ENCODE data around the gene BCAM.
"Not testable (repeated sequence)": the region's sequence is repeated elsewhere in the genome, so short reads cannot be mapped to it uniquely, and the experiment has no call there.

Gene BCAM

GRCh38 chr19:44851427-44851826 lies 42.5 kb downstream of the BCAM start:
- no peak for DNase-seq

GRCh38 chr19:44855606-44856005 lies 46.7 kb downstream of the BCAM start:
- DNase-seq: no peak

- DNase-seq: no peak
Observed at GRCh38 chr19:44856421-44857083, 47.6 kb downstream of the BCAM start.

- no peak for DNase-seq
Observed at GRCh38 chr19:44857837-44858236, 48.9 kb downstream of the BCAM start.

- not testable (repeated sequence) for DNase-seq
Observed at GRCh38 chr19:44861576-44861975, 52.7 kb downstream of the BCAM start.

- DNase-seq: no peak
Observed at GRCh38 chr19:44863990-44864389, 55.1 kb downstream of the BCAM start.

- no peak for DNase-seq
Observed at GRCh38 chr19:44865196-44865767, 56.4 kb downstream of the BCAM start.

- no peak for DNase-seq
Observed at GRCh38 chr19:44866664-44867063, 57.8 kb downstream of the BCAM start.

- DNase-seq: no peak
Observed at GRCh38 chr19:44867578-44867977, 58.7 kb downstream of the BCAM start.

- DNase-seq: no peak
Observed at GRCh38 chr19:44869733-44870470, 61.0 kb downstream of the BCAM start.

Data from T-helper 9 cell (primary cell).